Suprapubic skin (tissue), 4 donors: ENCODE data around the gene TMED3.

Experiments
- EP300 ChIP-seq: sonication (generic); formaldehyde crosslinking; IDR thresholded peaks from one replicate; pipeline ENCODE4 v1.6.1; 2017; ENCODE audit warnings: antibody characterized with exemption
- POLR2A ChIP-seq, 2 donors: fragments of 450-650 bp; IDR thresholded peaks; one replicate each; pipeline ENCODE4 v1.6.1; 2017; ENCODE audit warnings: antibody characterized with exemption in 2 of 2, mild to moderate bottlenecking in 2 of 2, moderate library complexity in 2 of 2
- POLR2AphosphoS5 ChIP-seq, 3 donors: sonication (generic); formaldehyde crosslinking; IDR thresholded peaks; one replicate each; pipeline ENCODE4 v1.6.1; 2017; ENCODE audit warnings: antibody characterized with exemption in 3 of 3
- TF ChIP-seq, protein P1 (sequence below), 2 donors: fragments of 200-600 bp in 1 of 2; fragments of 450-650 bp in 1 of 2; sonication (generic) in 1 of 2; IDR thresholded peaks; one replicate each; pipeline ENCODE4 v1.5.1; 2016 to 2019; ENCODE audit warnings: antibody characterized with exemption in 2 of 2, mild to moderate bottlenecking in 1 of 2, moderate library complexity in 1 of 2

GRCh38 chr15:79299126-79299840 is 11.6 kb upstream of the TMED3 start:
- TF ChIP-seq, protein P1, sequence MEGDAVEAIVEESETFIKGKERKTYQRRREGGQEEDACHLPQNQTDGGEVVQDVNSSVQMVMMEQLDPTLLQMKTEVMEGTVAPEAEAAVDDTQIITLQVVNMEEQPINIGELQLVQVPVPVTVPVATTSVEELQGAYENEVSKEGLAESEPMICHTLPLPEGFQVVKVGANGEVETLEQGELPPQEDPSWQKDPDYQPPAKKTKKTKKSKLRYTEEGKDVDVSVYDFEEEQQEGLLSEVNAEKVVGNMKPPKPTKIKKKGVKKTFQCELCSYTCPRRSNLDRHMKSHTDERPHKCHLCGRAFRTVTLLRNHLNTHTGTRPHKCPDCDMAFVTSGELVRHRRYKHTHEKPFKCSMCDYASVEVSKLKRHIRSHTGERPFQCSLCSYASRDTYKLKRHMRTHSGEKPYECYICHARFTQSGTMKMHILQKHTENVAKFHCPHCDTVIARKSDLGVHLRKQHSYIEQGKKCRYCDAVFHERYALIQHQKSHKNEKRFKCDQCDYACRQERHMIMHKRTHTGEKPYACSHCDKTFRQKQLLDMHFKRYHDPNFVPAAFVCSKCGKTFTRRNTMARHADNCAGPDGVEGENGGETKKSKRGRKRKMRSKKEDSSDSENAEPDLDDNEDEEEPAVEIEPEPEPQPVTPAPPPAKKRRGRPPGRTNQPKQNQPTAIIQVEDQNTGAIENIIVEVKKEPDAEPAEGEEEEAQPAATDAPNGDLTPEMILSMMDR (IDR thresholded peaks at IDR 0.05) = no peak
- TF ChIP-seq EP300 (no peak), POLR2A (IDR thresholded peaks at IDR 0.05) (no peak), POLR2AphosphoS5 (IDR thresholded peaks at IDR 0.05) (no peak)
